ENCODE data around the gene PRSS48.

The PRSS48 gene

DNA sequence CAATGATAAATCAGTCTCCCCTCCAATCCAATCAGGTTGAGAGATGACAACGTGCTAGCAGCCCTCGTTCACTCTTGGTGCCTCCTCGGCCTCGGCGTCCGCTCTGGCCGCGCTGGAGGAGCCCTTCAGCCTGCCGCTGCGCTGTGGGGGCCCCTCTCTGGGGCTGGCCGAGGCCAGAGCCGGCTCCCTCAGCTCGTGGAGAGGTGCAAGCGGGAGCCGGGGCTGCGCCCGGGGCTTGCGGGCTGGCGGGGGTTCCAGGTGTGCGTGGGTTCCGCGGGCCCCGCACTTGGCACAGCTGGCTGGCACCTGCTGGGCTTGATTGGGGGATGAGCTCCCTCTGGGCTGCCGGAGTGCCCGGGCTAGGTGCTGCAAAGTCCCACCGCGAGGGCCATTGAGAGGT lies 40.9 kb upstream of the PRSS48 start:
- TF ChIP-seq, protein P1, sequence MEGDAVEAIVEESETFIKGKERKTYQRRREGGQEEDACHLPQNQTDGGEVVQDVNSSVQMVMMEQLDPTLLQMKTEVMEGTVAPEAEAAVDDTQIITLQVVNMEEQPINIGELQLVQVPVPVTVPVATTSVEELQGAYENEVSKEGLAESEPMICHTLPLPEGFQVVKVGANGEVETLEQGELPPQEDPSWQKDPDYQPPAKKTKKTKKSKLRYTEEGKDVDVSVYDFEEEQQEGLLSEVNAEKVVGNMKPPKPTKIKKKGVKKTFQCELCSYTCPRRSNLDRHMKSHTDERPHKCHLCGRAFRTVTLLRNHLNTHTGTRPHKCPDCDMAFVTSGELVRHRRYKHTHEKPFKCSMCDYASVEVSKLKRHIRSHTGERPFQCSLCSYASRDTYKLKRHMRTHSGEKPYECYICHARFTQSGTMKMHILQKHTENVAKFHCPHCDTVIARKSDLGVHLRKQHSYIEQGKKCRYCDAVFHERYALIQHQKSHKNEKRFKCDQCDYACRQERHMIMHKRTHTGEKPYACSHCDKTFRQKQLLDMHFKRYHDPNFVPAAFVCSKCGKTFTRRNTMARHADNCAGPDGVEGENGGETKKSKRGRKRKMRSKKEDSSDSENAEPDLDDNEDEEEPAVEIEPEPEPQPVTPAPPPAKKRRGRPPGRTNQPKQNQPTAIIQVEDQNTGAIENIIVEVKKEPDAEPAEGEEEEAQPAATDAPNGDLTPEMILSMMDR (conservative IDR thresholded peaks at IDR 0.05): no peak
- no peak for TF ChIP-seq ZFX (IDR thresholded peaks at IDR 0.05)
- H3K27ac ChIP-seq: no peak overlapping the region

DNA sequence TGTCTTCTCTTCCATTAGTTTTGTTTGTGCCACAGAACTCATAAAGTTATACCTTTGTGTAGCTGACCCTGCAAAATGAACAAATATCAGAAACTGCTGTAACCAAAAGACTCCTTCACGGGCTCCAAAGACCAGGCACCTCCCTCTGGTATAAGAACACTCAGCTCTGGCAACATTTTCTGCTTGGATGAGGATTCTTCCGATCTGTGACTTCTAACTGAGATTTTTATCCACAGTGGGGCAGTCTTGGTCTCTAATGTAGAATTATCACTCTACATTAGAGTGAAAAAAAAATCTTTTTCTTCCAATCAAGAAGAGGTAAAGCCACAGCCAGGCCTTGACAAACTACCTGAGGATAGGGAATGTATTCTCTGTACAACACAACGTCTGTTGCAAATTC lies 38.5 kb upstream of the PRSS48 start:
- H3K27ac ChIP-seq: no peak overlapping the region
- TF ChIP-seq, protein P1 (conservative IDR thresholded peaks at IDR 0.05): 0 out of 2 replicates have a peak, but pooled peaks have one; percentile 10
- TF ChIP-seq ZFX (IDR thresholded peaks at IDR 0.05): no peak

DNA sequence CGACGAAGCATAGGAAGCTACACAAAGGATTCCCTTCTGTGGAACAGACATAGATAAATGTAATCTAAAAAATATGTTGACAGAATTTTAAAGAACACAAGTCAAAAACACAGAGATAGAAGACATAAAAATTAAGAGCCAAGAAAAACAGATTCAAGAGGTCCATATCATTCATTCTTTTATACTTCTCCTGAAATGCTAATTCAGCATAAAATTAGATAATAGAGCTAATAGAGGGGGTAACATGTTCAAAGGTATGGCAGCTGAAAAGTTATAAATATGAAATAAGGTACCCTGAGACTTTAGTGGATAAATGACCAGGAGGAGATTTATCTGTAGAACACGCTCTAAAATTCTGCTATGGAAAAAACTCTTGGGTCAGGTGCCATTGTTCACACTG lies 37.4 kb upstream of the PRSS48 start:
- TF ChIP-seq, protein P1 (conservative IDR thresholded peaks at IDR 0.05): no peak
- no peak for TF ChIP-seq ZFX (IDR thresholded peaks at IDR 0.05)
- no peak overlapping the region for H3K27ac ChIP-seq

DNA sequence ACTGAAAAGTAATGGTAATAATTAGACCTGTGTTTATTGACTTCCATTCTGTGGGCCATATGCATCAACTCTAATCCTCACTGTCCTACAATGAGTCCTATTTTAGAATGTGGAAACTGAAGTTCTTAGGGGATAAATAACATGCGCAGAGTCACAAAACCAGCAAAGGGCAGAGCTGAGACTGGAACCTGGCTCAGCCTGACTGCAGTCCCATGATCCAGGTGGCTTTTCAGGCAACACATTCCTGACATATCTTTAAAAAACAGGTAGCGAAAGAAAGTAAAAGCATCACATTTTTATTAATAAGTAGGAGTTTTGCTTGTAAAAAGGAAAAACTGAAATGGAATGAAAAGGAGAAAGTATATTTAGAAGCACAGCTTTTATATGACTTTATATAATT lies 34.7 kb upstream of the PRSS48 start:
- no peak overlapping the region for H3K27ac ChIP-seq
- no peak for TF ChIP-seq ZFX (IDR thresholded peaks at IDR 0.05)
- TF ChIP-seq, protein P1 (conservative IDR thresholded peaks at IDR 0.05): no peak

DNA sequence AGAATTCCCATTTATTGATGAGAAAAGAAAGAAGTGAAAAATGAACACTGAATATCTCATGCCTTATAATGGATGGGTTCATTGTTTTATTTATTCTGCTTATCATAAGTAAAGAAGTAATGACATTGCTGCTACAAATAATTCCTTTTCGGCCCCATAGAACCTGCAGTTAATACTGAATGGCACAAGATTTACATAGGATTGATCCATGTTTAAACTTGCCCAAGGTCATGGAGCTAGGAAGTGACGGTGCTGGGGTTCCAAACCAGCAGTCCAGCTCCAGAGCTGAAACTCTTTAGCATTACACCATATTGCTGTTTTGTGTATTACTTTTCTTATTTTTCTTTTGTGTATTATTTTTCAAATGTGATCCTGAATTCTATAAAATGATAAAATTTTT lies 30.2 kb upstream of the PRSS48 start:
- TF ChIP-seq, protein P1 (conservative IDR thresholded peaks at IDR 0.05): no peak
- no peak for TF ChIP-seq ZFX (IDR thresholded peaks at IDR 0.05)
- no peak overlapping the region for H3K27ac ChIP-seq

DNA sequence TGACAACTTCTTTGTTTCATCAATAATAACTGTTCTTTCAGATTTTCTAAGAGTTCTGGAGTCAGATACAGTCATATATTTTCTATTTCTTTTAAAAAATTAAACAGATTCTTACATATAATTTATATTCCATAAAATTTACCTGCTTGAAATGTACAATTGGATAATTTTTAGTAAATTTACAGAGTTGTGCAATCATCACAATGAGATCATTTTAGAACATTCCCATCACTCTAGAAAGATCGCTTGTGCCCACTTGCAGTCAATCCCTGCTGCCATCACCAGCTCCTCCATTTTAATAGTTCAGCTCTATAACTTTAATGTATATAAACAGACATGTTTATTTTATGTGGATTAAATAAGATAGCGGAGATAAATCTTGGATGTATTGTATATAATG lies 29.6 kb upstream of the PRSS48 start:
- H3K27ac ChIP-seq: no peak overlapping the region
- TF ChIP-seq, protein P1 (conservative IDR thresholded peaks at IDR 0.05): no peak

DNA sequence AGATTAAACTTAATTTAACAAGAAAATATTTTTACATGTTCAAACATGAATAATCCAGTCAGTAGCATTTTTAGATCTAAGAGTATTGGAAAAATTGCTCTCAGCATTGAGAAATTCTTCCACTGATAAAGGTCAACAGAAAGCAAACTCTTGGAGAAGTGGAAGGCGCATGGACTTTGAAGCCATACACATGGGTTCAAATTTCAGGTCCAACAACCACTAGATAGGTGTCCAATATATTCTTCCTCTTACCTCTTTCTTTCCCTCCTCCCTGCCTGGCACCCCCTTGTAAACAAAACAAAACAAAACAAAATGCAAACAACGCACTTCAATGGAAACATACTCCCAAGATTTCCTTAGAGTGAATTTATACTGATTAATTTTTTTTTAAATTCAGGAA lies 28.4 kb upstream of the PRSS48 start:
- TF ChIP-seq, protein P1 (conservative IDR thresholded peaks at IDR 0.05): no peak
- no peak for TF ChIP-seq ZFX (IDR thresholded peaks at IDR 0.05)
- H3K27ac ChIP-seq: no peak overlapping the region
